Prostate gland (tissue), 2 donors: Measurements from ENCODE around the gene BAIAP2L1. TPM values are rescaled to one million over a fixed set of nuclear protein-coding genes. Genes with fewer than 3 reads are reported as not detected.
A peak's percentile ranks its signal among the peaks of the same experiment; 100 is the strongest.

Source experiments
- DNase-seq: peaks from one replicate; pipeline ENCODE4 v3.0.0-alpha.2; 2019; ENCODE audit warnings: low spot score
- H3K27ac ChIP-seq, 2 donors: fragments of 200-600 bp; sonication (generic); 2 replicates each; pipeline ENCODE4 v1.5.1; 2017 to 2019
- H3K27me3 ChIP-seq: fragments of 200-600 bp; sonication (generic); replicated peaks from 2 replicates; pipeline ENCODE4 v1.5.1; 2019; ENCODE audit not compliant: insufficient read depth
- H3K36me3 ChIP-seq, 2 donors: fragments of 200-600 bp; sonication (generic); 1 replicate in 1 of 2; 2 replicates in 1 of 2; pipeline versions ENCODE4 v1.5.1 to v1.8.1; 2017 to 2019
- H3K4me1 ChIP-seq: fragments of 200-600 bp; sonication (generic); replicated peaks from 2 replicates; pipeline ENCODE4 v1.5.1; 2019
- H3K4me3 ChIP-seq, 2 donors: fragments of 200-600 bp; sonication (generic); 2 replicates each; pipeline ENCODE4 v1.5.1; 2017 to 2019
- H3K9me3 ChIP-seq: fragments of 200-600 bp; sonication (generic); 2 replicates; pipeline ENCODE4 v1.5.1; 2017
- POLR2A ChIP-seq: fragments of 450-650 bp; IDR thresholded peaks from one replicate; pipeline ENCODE4 v1.6.1; 2016; ENCODE audit warnings: antibody characterized with exemption, mild to moderate bottlenecking
- POLR2AphosphoS5 ChIP-seq: sonication (generic); formaldehyde crosslinking; IDR thresholded peaks from one replicate; pipeline ENCODE4 v1.6.1; 2017; ENCODE audit warnings: antibody characterized with exemption
- WGBS: methylation state at CpG from one replicate; pipeline ENCODE4 v1.1.5; 2018; 5-methylcytosine and 5-hydroxymethylcytosine counted together
- intact Hi-C: fragments of 100-400 bp; cut with DNase I; formaldehyde crosslinking; loops from one replicate; pipeline ENCODE4 v1.14.2; 2022
- total RNA-seq, 2 donors: library from RNA; depleted of rRNA; stranded (reverse); fragments of >200 nt; gene quantifications; one replicate each; pipeline ENCODE4 v1.1.0, GENCODE V29; 2016
- TF ChIP-seq, protein P1 (sequence below), 4 experiments: fragments of 200-600 bp in 2 of 4; fragments of 450-650 bp in 2 of 4; sonication (generic) in 2 of 4; IDR thresholded peaks; 1 replicate in 3 of 4; 2 replicates in 1 of 4; pipeline ENCODE4 v1.5.1; 2016 to 2019; ENCODE audit warnings: antibody characterized with exemption in 4 of 4, mild to moderate bottlenecking in 2 of 4, moderate library complexity in 2 of 4

BAIAP2L1 gene
- total RNA-seq, 2 donors from 2014 or later: 24.7 to 41.6 TPM

DNA sequence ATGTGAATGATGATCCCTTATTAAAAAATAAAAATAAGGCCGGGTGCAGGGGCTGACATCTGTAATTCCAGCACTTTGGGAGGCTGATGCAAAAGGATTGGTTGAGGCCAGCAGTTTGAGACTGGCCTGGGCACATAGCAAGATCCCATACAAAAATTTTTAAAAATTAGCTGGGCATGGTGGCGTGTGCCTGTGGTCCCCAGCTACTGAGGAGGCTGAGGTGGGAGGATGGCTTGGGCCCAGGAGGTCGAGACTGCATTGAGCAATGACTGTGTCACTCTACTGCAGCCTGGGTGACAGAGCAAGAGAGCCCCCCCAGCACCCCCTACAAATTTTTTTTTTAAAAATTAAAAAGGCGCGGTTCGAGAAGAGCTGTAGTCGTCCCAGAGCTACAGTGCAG lies 120.6 kb downstream of the BAIAP2L1 start:
- no peak for DNase-seq
- no peak for TF ChIP-seq POLR2A
- Histone ChIP-seq H3K4me3 (peak overlapping the region in 1 of 2 donors; percentile 99), H3K4me1 (peaks cover 15% of the 10 kb centered on the region), H3K27ac (peak overlapping the region; percentile 90 to 95), H3K27me3 (no peaks in the 10 kb centered on the region), H3K9me3 (no peaks in the 10 kb centered on the region), H3K36me3 (no peaks in the 10 kb centered on the region)
- 39% methylated on average over 7 of the region's 7 CpGs for WGBS
- intact Hi-C loops: no loop called here

DNA sequence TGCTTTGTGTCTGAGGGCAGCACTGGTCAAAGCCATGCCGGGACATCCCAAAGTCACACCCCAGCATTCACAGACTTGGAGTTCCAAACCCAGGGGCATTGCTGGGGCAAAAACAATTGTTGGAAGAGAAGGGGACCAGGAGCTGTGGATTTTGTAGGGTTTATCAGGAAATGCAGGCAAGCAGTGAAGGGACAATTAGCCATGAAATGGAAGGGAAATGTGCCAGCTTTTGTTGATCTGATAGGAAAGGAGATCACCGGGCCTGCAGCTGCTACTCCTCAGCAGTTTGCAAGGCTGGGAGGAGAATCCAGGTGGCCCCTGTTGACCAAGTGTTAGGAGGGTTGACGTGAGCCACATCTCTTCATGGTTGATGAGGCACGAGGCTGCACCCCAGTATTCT lies 122.0 kb downstream of the BAIAP2L1 start:
- TF ChIP-seq POLR2A: no peak
- TF ChIP-seq POLR2AphosphoS5: no peak
- TF ChIP-seq, protein P1, sequence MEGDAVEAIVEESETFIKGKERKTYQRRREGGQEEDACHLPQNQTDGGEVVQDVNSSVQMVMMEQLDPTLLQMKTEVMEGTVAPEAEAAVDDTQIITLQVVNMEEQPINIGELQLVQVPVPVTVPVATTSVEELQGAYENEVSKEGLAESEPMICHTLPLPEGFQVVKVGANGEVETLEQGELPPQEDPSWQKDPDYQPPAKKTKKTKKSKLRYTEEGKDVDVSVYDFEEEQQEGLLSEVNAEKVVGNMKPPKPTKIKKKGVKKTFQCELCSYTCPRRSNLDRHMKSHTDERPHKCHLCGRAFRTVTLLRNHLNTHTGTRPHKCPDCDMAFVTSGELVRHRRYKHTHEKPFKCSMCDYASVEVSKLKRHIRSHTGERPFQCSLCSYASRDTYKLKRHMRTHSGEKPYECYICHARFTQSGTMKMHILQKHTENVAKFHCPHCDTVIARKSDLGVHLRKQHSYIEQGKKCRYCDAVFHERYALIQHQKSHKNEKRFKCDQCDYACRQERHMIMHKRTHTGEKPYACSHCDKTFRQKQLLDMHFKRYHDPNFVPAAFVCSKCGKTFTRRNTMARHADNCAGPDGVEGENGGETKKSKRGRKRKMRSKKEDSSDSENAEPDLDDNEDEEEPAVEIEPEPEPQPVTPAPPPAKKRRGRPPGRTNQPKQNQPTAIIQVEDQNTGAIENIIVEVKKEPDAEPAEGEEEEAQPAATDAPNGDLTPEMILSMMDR (IDR thresholded peaks at IDR 0.05): no peak
- WGBS: 69% methylated on average over 4 of the region's 4 CpGs
- Histone ChIP-seq H3K4me1 (peaks cover 4% of the 10 kb centered on the region), H3K27ac (no peak overlapping the region), H3K9me3 (no peaks in the 10 kb centered on the region), H3K36me3 (no peaks in the 10 kb centered on the region), H3K27me3 (no peaks in the 10 kb centered on the region), H3K4me3 (no peak overlapping the region)
- intact Hi-C loops: no loop called here
- no peak for DNase-seq

DNA sequence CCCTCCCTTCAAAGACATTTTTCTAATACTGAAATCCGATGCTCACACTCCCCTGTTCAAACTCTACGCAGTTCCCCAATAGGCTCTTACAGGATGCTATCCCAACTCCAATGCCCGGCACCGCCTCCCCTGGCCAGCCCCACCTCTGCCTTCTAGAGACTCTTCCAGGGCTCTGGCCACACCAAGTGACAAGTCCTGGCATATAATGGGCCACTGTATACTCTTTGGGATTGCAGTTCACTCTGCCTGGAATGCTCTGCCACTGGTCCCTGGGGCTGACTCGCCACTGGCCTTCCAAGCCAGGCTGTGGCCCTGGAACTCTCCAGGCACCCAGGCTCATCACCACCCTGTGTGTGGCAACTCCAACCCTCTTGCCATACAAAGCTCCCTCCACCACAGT lies 122.5 kb downstream of the BAIAP2L1 start:
- peaks cover 3% of the 10 kb centered on the region for H3K4me1 ChIP-seq
- H3K36me3 ChIP-seq: no peaks in the 10 kb centered on the region
- no peak overlapping the region for H3K27ac ChIP-seq

GRCh38 chr7:98276241-98276761 lies 124.6 kb downstream of the BAIAP2L1 start:
- no peak overlapping the region for H3K4me3 ChIP-seq
- no peaks in the 10 kb centered on the region for H3K9me3 ChIP-seq
- TF ChIP-seq POLR2AphosphoS5 (peak; percentile 95), POLR2A (no peak)
- TF ChIP-seq, protein P1 (IDR thresholded peaks at IDR 0.05): peak in 1 of 4 experiments; percentile 3
- H3K4me1 ChIP-seq: peaks cover 3% of the 10 kb centered on the region
- peak overlapping the region; percentile 73 to 85 for H3K27ac ChIP-seq
- H3K27me3 ChIP-seq: no peaks in the 10 kb centered on the region
- DNase-seq: peak; percentile 71
- intact Hi-C loops: no loop called here
- no peaks in the 10 kb centered on the region for H3K36me3 ChIP-seq
- WGBS: 15% methylated on average over 5 of the region's 5 CpGs

More for the DNA sequence above, 122.5 kb downstream of the BAIAP2L1 start:
- Histone ChIP-seq H3K27me3 (no peaks in the 10 kb centered on the region), H3K9me3 (no peaks in the 10 kb centered on the region), H3K4me3 (no peak overlapping the region)
- 88% methylated on average over 5 of the region's 5 CpGs for WGBS
- DNase-seq: no peak
- intact Hi-C loops: no loop called here
- TF ChIP-seq, protein P1 (IDR thresholded peaks at IDR 0.05): no peak
- TF ChIP-seq POLR2AphosphoS5: no peak
- no peak for TF ChIP-seq POLR2A

DNA sequence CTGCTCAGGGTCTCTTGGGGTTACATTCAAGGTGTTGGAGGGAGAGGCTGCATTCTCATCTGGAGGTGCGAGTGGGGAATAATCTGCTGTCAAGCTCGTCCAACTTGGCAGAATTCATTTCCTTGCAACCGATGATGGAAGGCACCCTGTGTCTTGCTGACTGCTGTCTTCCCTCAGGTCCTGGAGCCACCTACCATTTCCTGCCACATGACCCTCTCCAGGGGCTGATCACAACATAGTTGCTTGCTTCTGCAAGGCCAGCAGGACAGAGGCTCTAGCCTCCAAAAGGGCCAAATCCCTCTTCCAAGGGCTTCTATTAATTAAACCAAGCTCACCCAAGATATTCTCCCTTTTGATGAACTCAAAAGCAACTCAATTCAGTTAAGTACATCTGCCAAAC lies 133.6 kb downstream of the BAIAP2L1 start:
- intact Hi-C loops: no loop called here
- H3K9me3 ChIP-seq: no peaks in the 10 kb centered on the region
- no peak overlapping the region for H3K27ac ChIP-seq
- DNase-seq: no peak
- no peaks in the 10 kb centered on the region for H3K27me3 ChIP-seq
- H3K36me3 ChIP-seq: no peaks in the 10 kb centered on the region
- WGBS: 91% methylated on average over 3 of the region's 3 CpGs
- H3K4me1 ChIP-seq: no peaks in the 10 kb centered on the region
- no peak overlapping the region for H3K4me3 ChIP-seq
- TF ChIP-seq POLR2A (no peak), POLR2AphosphoS5 (no peak)
- TF ChIP-seq, protein P1 (IDR thresholded peaks at IDR 0.05): no peak
